ENCODE measurements around the gene DDIT3.

DDIT3 gene

DNA sequence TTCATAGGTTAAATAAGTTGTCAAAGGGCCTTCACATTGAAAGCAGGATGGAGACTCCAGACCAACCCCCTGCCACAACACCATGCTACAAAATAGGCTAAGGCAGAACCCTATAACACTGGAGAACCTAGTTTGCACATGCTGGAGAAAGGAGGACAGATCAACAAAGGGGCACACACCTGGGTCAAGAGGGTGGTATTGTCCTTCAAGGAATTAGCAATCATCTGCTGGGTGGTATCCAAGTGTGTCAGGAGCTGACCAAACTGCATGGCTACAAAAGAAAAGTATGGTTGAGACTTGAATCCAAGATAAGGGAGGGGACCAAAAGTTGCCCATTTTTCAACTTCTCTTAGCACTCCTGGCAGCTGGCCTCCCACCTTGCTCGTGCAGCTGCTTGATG, 11.5 kb upstream of the DDIT3 start:
- Histone ChIP-seq H3K9me3 (ENCODE audit: control insufficient read depth, insufficient read depth, low read length) (no peaks in the 10 kb centered on the region), H3K4me1 (ENCODE audit: control insufficient read depth, low read length) (no peaks in the 10 kb centered on the region), H3K27me3 (ENCODE audit: control insufficient read depth, low read length) (no peaks in the 10 kb centered on the region), H3K4me2 (ENCODE audit: low read length) (no peak overlapping the region), H3K4me3 (ENCODE audit: low read length) (no peak overlapping the region), H3K9me2 (replicated peaks; ENCODE audit: control insufficient read depth, low read length) (no peaks in the 10 kb centered on the region), H3K36me3 (ENCODE audit: control insufficient read depth, low read length) (peaks cover 78% of the 10 kb centered on the region), H3K79me2 (ENCODE audit: control insufficient read depth, low read length) (no peaks in the 10 kb centered on the region), H3K27ac (ENCODE audit: low read depth, low read length) (no peak overlapping the region), H4K20me1 (ENCODE audit: control insufficient read depth, insufficient read depth, low read depth, low read length) (no peaks in the 10 kb centered on the region), H3F3A (ENCODE audit: control insufficient read depth, insufficient read depth) (peaks cover 2% of the 10 kb centered on the region; the same call in 1 of the 2 replicates)
- TF ChIP-seq EZH2phosphoT487 (IDR thresholded peaks at IDR 0.05; ENCODE audit: borderline replicate concordance, low read length) = no peak
- TF ChIP-seq, protein P1, sequence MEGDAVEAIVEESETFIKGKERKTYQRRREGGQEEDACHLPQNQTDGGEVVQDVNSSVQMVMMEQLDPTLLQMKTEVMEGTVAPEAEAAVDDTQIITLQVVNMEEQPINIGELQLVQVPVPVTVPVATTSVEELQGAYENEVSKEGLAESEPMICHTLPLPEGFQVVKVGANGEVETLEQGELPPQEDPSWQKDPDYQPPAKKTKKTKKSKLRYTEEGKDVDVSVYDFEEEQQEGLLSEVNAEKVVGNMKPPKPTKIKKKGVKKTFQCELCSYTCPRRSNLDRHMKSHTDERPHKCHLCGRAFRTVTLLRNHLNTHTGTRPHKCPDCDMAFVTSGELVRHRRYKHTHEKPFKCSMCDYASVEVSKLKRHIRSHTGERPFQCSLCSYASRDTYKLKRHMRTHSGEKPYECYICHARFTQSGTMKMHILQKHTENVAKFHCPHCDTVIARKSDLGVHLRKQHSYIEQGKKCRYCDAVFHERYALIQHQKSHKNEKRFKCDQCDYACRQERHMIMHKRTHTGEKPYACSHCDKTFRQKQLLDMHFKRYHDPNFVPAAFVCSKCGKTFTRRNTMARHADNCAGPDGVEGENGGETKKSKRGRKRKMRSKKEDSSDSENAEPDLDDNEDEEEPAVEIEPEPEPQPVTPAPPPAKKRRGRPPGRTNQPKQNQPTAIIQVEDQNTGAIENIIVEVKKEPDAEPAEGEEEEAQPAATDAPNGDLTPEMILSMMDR (IDR thresholded peaks at IDR 0.05; ENCODE audit: low read depth, low read length, poor library complexity, severe bottlenecking) = no peak

GRCh38 chr12:57530396-57531142, 10.3 kb upstream of the DDIT3 start:
- H3K27ac ChIP-seq (ENCODE audit: low read depth, low read length) = no peak overlapping the region
- H3F3A ChIP-seq (ENCODE audit: control insufficient read depth, insufficient read depth) = peaks cover 2% of the 10 kb centered on the region; the same call in 1 of the 2 replicates
- no peak overlapping the region for H3K4me3 ChIP-seq (ENCODE audit: low read length)
- H3K4me1 ChIP-seq (ENCODE audit: control insufficient read depth, low read length) = no peaks in the 10 kb centered on the region
- H3K27me3 ChIP-seq (ENCODE audit: control insufficient read depth, low read length) = no peaks in the 10 kb centered on the region
- no peaks in the 10 kb centered on the region for H3K9me3 ChIP-seq (ENCODE audit: control insufficient read depth, insufficient read depth, low read length)
- peaks cover 87% of the 10 kb centered on the region for H3K36me3 ChIP-seq (ENCODE audit: control insufficient read depth, low read length)
- H4K20me1 ChIP-seq (ENCODE audit: control insufficient read depth, insufficient read depth, low read depth, low read length) = no peaks in the 10 kb centered on the region
- no peaks in the 10 kb centered on the region for H3K9me2 ChIP-seq (replicated peaks; ENCODE audit: control insufficient read depth, low read length)
- no peak overlapping the region for H3K4me2 ChIP-seq (ENCODE audit: low read length)
- TF ChIP-seq, protein P1 (IDR thresholded peaks at IDR 0.05; ENCODE audit: low read depth, low read length, poor library complexity, severe bottlenecking) = no peak
- TF ChIP-seq EZH2phosphoT487 (IDR thresholded peaks at IDR 0.05; ENCODE audit: borderline replicate concordance, low read length) = no peak
- no peaks in the 10 kb centered on the region for H3K79me2 ChIP-seq (ENCODE audit: control insufficient read depth, low read length)

GRCh38 chr12:57529831-57530230, 9.5 kb upstream of the DDIT3 start:
- H3K9me3 ChIP-seq (ENCODE audit: control insufficient read depth, insufficient read depth, low read length) = no peaks in the 10 kb centered on the region
- peaks cover 7% of the 10 kb centered on the region for H3K79me2 ChIP-seq (ENCODE audit: control insufficient read depth, low read length)
- H3K27ac ChIP-seq (ENCODE audit: low read depth, low read length) = no peak overlapping the region
- H3K4me1 ChIP-seq (ENCODE audit: control insufficient read depth, low read length) = peaks cover 3% of the 10 kb centered on the region
- H3K27me3 ChIP-seq (ENCODE audit: control insufficient read depth, low read length) = no peaks in the 10 kb centered on the region
- H3K4me2 ChIP-seq (ENCODE audit: low read length) = no peak overlapping the region
- no peak for TF ChIP-seq EZH2phosphoT487 (IDR thresholded peaks at IDR 0.05; ENCODE audit: borderline replicate concordance, low read length)
- TF ChIP-seq, protein P1 (IDR thresholded peaks at IDR 0.05; ENCODE audit: low read depth, low read length, poor library complexity, severe bottlenecking) = no peak
- no peaks in the 10 kb centered on the region for H3K9me2 ChIP-seq (replicated peaks; ENCODE audit: control insufficient read depth, low read length)
- no peak overlapping the region for H3K4me3 ChIP-seq (ENCODE audit: low read length)
- H4K20me1 ChIP-seq (ENCODE audit: control insufficient read depth, insufficient read depth, low read depth, low read length) = no peaks in the 10 kb centered on the region
- peaks cover 87% of the 10 kb centered on the region for H3K36me3 ChIP-seq (ENCODE audit: control insufficient read depth, low read length)
- peaks cover 2% of the 10 kb centered on the region; the same call in 1 of the 2 replicates for H3F3A ChIP-seq (ENCODE audit: control insufficient read depth, insufficient read depth)

All from DOHH2 (cell line).